HG03039 (cell line): ENCODE data around the gene MYMK.

Source experiments
- ATAC-seq: cut with Tn5 transposase; IDR thresholded peaks from one replicate; pipeline ENCODE4 v1.9.1; 2021; ENCODE audit warnings: mild to moderate bottlenecking, moderate library complexity; ENCODE audit not compliant: unreplicated experiment

Gene MYMK

GRCh38 chr9:133470427-133470924 is 54.3 kb downstream of the MYMK start:
- ATAC-seq: no peak

- ATAC-seq: no peak
Observed at GRCh38 chr9:133468777-133469421, 55.9 kb downstream of the MYMK start.

GRCh38 chr9:133468374-133468773 is 56.4 kb downstream of the MYMK start:
- no peak for ATAC-seq

GRCh38 chr9:133467101-133467500 is 57.7 kb downstream of the MYMK start:
- ATAC-seq: no peak

- ATAC-seq: no peak
Observed at GRCh38 chr9:133465984-133466383, 58.8 kb downstream of the MYMK start.

- no peak for ATAC-seq
Observed at GRCh38 chr9:133464638-133465037, 60.1 kb downstream of the MYMK start.
